DMS 273 (cell line): Measurements from ENCODE around the gene RGP1.

Source experiments
- DNase-seq: peaks from one replicate; lab custom pipeline; 2025; ENCODE audit not compliant: unreplicated experiment; lab: John Stamatoyannopoulos, UW

RGP1 gene

GRCh38 chr9:35766997-35767396 lies 17.9 kb downstream of the RGP1 start:
- DNase-seq: no peak

- DNase-seq: no peak
Observed at GRCh38 chr9:35767458-35767857, 18.4 kb downstream of the RGP1 start.

- no peak for DNase-seq
Observed at GRCh38 chr9:35769763-35770162, 20.7 kb downstream of the RGP1 start.

GRCh38 chr9:35771075-35771433 lies 22.0 kb downstream of the RGP1 start:
- no peak for DNase-seq

GRCh38 chr9:35771534-35771933 lies 22.4 kb downstream of the RGP1 start:
- peak; percentile 50 for DNase-seq

- DNase-seq: no peak
Observed at GRCh38 chr9:35771943-35772342, 22.9 kb downstream of the RGP1 start.

GRCh38 chr9:35774907-35775635 lies 26.0 kb downstream of the RGP1 start:
- peak; percentile 69 for DNase-seq

- DNase-seq: peak; percentile 32
Observed at GRCh38 chr9:35776018-35776417, 26.9 kb downstream of the RGP1 start.

- no peak for DNase-seq
Observed at GRCh38 chr9:35778496-35778895, 29.4 kb downstream of the RGP1 start.

GRCh38 chr9:35781066-35781465 lies 32.0 kb downstream of the RGP1 start:
- DNase-seq: no peak

GRCh38 chr9:35783418-35783817 lies 34.3 kb downstream of the RGP1 start:
- no peak for DNase-seq

- no peak for DNase-seq
Observed at GRCh38 chr9:35789541-35789940, 40.5 kb downstream of the RGP1 start.

GRCh38 chr9:35790025-35790384 lies 40.9 kb downstream of the RGP1 start:
- DNase-seq: no peak

GRCh38 chr9:35790385-35791296 lies 41.6 kb downstream of the RGP1 start:
- peak; percentile 87 for DNase-seq

- peak; percentile 29 for DNase-seq
Observed at GRCh38 chr9:35791297-35791921, 42.3 kb downstream of the RGP1 start, which contains the start of gene NPR2. TSS of gene NPR2 (plus strand) at chr9:35791591. CDS start at chr9:35792409, 818 bp downstream.

GRCh38 chr9:35792024-35792813 lies 43.1 kb downstream of the RGP1 start:
- DNase-seq: no peak

GRCh38 chr9:35792826-35793225 lies 43.7 kb downstream of the RGP1 start:
- no peak for DNase-seq

- no peak for DNase-seq
Observed at GRCh38 chr9:35793461-35793860, 44.4 kb downstream of the RGP1 start.

- DNase-seq: no peak
Observed at GRCh38 chr9:35795695-35796094, 46.6 kb downstream of the RGP1 start.

- DNase-seq: no peak
Observed at GRCh38 chr9:35797311-35798109, 48.4 kb downstream of the RGP1 start.
